NCI-H1048 (cell line): Measurements from ENCODE around the gene COA1.

Experiments used
- DNase-seq: peaks from one replicate; lab custom pipeline; 2025; lab: John Stamatoyannopoulos, UW

The COA1 gene

DNA sequence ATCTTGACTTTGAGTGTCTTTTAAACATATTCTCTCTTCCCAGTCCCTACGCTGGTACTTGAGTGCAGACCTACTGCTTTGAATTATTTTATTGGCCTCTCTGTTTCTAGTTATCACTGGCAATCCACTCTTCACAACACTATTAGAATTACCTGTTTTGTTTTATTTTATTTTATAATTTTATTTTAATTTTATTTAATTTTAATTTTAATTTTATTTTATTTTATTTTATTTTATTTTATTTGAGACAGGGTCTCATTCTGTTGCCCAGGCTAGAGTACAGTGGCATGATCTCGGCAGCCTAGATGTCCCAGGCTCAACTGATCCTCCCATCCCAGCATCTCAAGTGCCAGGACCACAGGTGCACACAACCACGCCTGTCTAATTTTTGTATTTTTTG is 139.6 kb downstream of the COA1 start:
- DNase-seq: no peak
